ENCODE data around the gene LBH.

LBH gene

GRCh38 chr2:30193104-30193681 is 38.1 kb upstream of the LBH start:
- TF ChIP-seq POLR2AphosphoS5 (IDR thresholded peaks at IDR 0.05; ENCODE audit: borderline replicate concordance, low read depth, low read length) (no peak), EZH2 (IDR thresholded peaks at IDR 0.05) (no peak), FOXP2 (optimal IDR thresholded peaks at IDR 0.05; ENCODE audit: control extremely low read depth, extremely low read length, insufficient read depth) (no peak)
- DNase-seq (ENCODE audit: low read depth, low spot score), result no peak
- H3K27ac ChIP-seq, result no peak overlapping the region

GRCh38 chr2:30194421-30194820 is 36.9 kb upstream of the LBH start:
- Histone ChIP-seq H3K9me3 (ENCODE audit: low read depth, low read length) (no peaks in the 10 kb centered on the region), H3K4me3 (no peak overlapping the region), H3K36me3 (ENCODE audit: insufficient read depth, low read length) (no peaks in the 10 kb centered on the region), H3K27ac (no peak overlapping the region), H3K9ac (ENCODE audit: insufficient read length) (no peak overlapping the region)
- no peak for DNase-seq (ENCODE audit: low read depth, low spot score)
- TF ChIP-seq POLR2AphosphoS5 (IDR thresholded peaks at IDR 0.05; ENCODE audit: borderline replicate concordance, low read depth, low read length) (no peak), FOXP2 (optimal IDR thresholded peaks at IDR 0.05; ENCODE audit: control extremely low read depth, extremely low read length, insufficient read depth) (no peak), EZH2 (IDR thresholded peaks at IDR 0.05) (no peak)

More at GRCh38 chr2:30193104-30193681, 38.1 kb upstream of the LBH start:
- peak overlapping the region; percentile 0 for H3K9ac ChIP-seq (ENCODE audit: insufficient read length)
- H3K4me3 ChIP-seq, result no peak overlapping the region
- H3K36me3 ChIP-seq (ENCODE audit: insufficient read depth, low read length), result no peaks in the 10 kb centered on the region
- no peaks in the 10 kb centered on the region for H3K9me3 ChIP-seq (ENCODE audit: low read depth, low read length)

- Histone ChIP-seq H3K9me3 (ENCODE audit: low read depth, low read length) (no peaks in the 10 kb centered on the region), H3K36me3 (ENCODE audit: insufficient read depth, low read length) (no peaks in the 10 kb centered on the region), H3K9ac (ENCODE audit: insufficient read length) (no peak overlapping the region), H3K4me3 (no peak overlapping the region), H3K27ac (no peak overlapping the region)
- DNase-seq (ENCODE audit: low read depth, low spot score), result no peak
- no peak for TF ChIP-seq POLR2AphosphoS5 (IDR thresholded peaks at IDR 0.05; ENCODE audit: borderline replicate concordance, low read depth, low read length)
- TF ChIP-seq FOXP2 (optimal IDR thresholded peaks at IDR 0.05; ENCODE audit: control extremely low read depth, extremely low read length, insufficient read depth), result no peak
- no peak for TF ChIP-seq EZH2 (IDR thresholded peaks at IDR 0.05)
Measured at GRCh38 chr2:30195016-30195415, 36.3 kb upstream of the LBH start.

GRCh38 chr2:30197570-30198192 is 33.7 kb upstream of the LBH start:
- no peak overlapping the region for H3K4me3 ChIP-seq
- TF ChIP-seq FOXP2 (optimal IDR thresholded peaks at IDR 0.05; ENCODE audit: control extremely low read depth, extremely low read length, insufficient read depth) (no peak), EZH2 (IDR thresholded peaks at IDR 0.05) (no peak), POLR2AphosphoS5 (IDR thresholded peaks at IDR 0.05; ENCODE audit: borderline replicate concordance, low read depth, low read length) (no peak)
- H3K36me3 ChIP-seq (ENCODE audit: insufficient read depth, low read length), result no peaks in the 10 kb centered on the region
- no peak overlapping the region for H3K27ac ChIP-seq
- no peak for DNase-seq (ENCODE audit: low read depth, low spot score)
- H3K9me3 ChIP-seq (ENCODE audit: low read depth, low read length), result no peaks in the 10 kb centered on the region
- H3K9ac ChIP-seq (ENCODE audit: insufficient read length), result no peak overlapping the region

- no peak for TF ChIP-seq FOXP2 (optimal IDR thresholded peaks at IDR 0.05; ENCODE audit: control extremely low read depth, extremely low read length, insufficient read depth)
- Histone ChIP-seq H3K9me3 (ENCODE audit: low read depth, low read length) (no peaks in the 10 kb centered on the region), H3K9ac (ENCODE audit: insufficient read length) (peak overlapping the region; percentile 39), H3K4me3 (no peak overlapping the region; the same call in 1 of the 2 replicates), H3K36me3 (ENCODE audit: insufficient read depth, low read length) (no peaks in the 10 kb centered on the region), H3K27ac (peak overlapping the region; percentile 88)
- DNase-seq (ENCODE audit: low read depth, low spot score), result no peak
Measured at GRCh38 chr2:30201990-30202389, 29.3 kb upstream of the LBH start.

GRCh38 chr2:30203156-30203555 is 28.2 kb upstream of the LBH start:
- H3K9me3 ChIP-seq (ENCODE audit: low read depth, low read length), result no peaks in the 10 kb centered on the region
- H3K27ac ChIP-seq, result no peak overlapping the region
- no peaks in the 10 kb centered on the region for H3K36me3 ChIP-seq (ENCODE audit: insufficient read depth, low read length)
- TF ChIP-seq POLR2AphosphoS5 (IDR thresholded peaks at IDR 0.05; ENCODE audit: borderline replicate concordance, low read depth, low read length) (no peak), FOXP2 (optimal IDR thresholded peaks at IDR 0.05; ENCODE audit: control extremely low read depth, extremely low read length, insufficient read depth) (no peak), EZH2 (IDR thresholded peaks at IDR 0.05) (no peak)
- H3K4me3 ChIP-seq, result no peak overlapping the region
- DNase-seq (ENCODE audit: low read depth, low spot score), result no peak
- no peak overlapping the region for H3K9ac ChIP-seq (ENCODE audit: insufficient read length)

GRCh38 chr2:30204281-30204680 is 27.1 kb upstream of the LBH start:
- H3K4me3 ChIP-seq, result no peak overlapping the region

GRCh38 chr2:30205456-30205855 is 25.9 kb upstream of the LBH start:
- no peak overlapping the region for H3K9ac ChIP-seq (ENCODE audit: insufficient read length)
- no peak for TF ChIP-seq FOXP2 (optimal IDR thresholded peaks at IDR 0.05; ENCODE audit: control extremely low read depth, extremely low read length, insufficient read depth)
- no peak for TF ChIP-seq EZH2 (IDR thresholded peaks at IDR 0.05)
- no peak for TF ChIP-seq POLR2AphosphoS5 (IDR thresholded peaks at IDR 0.05; ENCODE audit: borderline replicate concordance, low read depth, low read length)
- no peak overlapping the region for H3K4me3 ChIP-seq
- no peak for DNase-seq (ENCODE audit: low read depth, low spot score)
- no peaks in the 10 kb centered on the region for H3K36me3 ChIP-seq (ENCODE audit: insufficient read depth, low read length)
- H3K27ac ChIP-seq, result peak overlapping the region; percentile 22; the same call in 1 of the 2 replicates
- H3K9me3 ChIP-seq (ENCODE audit: low read depth, low read length), result no peaks in the 10 kb centered on the region

More at GRCh38 chr2:30204281-30204680, 27.1 kb upstream of the LBH start:
- no peak for TF ChIP-seq FOXP2 (optimal IDR thresholded peaks at IDR 0.05; ENCODE audit: control extremely low read depth, extremely low read length, insufficient read depth)
- no peak for TF ChIP-seq EZH2 (IDR thresholded peaks at IDR 0.05)
- TF ChIP-seq POLR2AphosphoS5 (IDR thresholded peaks at IDR 0.05; ENCODE audit: borderline replicate concordance, low read depth, low read length), result no peak
- no peaks in the 10 kb centered on the region for H3K36me3 ChIP-seq (ENCODE audit: insufficient read depth, low read length)
- H3K9me3 ChIP-seq (ENCODE audit: low read depth, low read length), result no peaks in the 10 kb centered on the region
- H3K27ac ChIP-seq, result no peak overlapping the region
- no peak for DNase-seq (ENCODE audit: low read depth, low spot score)
- H3K9ac ChIP-seq (ENCODE audit: insufficient read length), result no peak overlapping the region

Measured in SK-N-MC (cell line).